ENCODE data around the gene VMP1. TPM values are rescaled to one million over a fixed set of nuclear protein-coding genes. Genes with fewer than 3 reads are reported as not detected.
A peak's percentile ranks its signal among the peaks of the same experiment; 100 is the strongest.

Gene VMP1
- total and polyA plus RNA-seq, 2 of the 13 experiments (the other 11 are each of a cell fraction or from before 2014, with no cell fraction given), result 186 to 271 TPM

DNA sequence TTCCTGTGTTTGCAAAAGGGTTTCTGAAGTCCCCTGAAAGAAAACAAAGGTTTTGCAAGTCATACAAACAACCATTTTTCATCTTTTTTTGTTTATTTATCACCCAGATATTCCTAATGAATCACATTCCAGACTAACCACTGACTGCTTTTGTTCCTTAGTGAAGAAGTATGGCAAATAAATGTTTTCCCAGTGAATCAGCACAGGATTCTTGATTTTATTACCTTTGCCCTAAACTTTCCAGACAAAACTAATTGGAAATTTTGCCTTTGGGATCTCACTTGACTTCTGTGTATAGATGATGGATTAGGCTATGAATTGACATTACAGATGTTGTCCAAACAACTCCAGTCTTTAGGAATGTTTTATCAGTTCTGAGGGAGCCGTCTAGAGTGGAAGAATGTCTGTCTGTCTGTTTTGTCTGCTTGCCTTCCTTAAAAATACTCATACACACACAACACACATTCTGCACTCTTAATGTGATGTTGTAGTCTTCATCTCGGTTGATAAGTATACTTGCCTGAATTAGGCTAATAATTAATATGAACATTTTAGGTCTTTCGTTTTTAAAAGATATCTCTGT, 48.9 kb downstream of the VMP1 start (continued):
- TF ChIP-seq FOSL2 (CRISPR knock-in tag; IDR thresholded peaks at IDR 0.05) (peak; percentile 63; the same call in 1 of the 2 replicates), TP53 (CRISPR knock-in tag; conservative IDR thresholded peaks at IDR 0.05) (no peak), CREB1 (IDR thresholded peaks at IDR 0.05) (no peak), CREB1 (CRISPR knock-in tag; IDR thresholded peaks at IDR 0.05) (peak; percentile 62), GZF1 (CRISPR knock-in tag; IDR thresholded peaks at IDR 0.05) (no peak), SATB2 (CRISPR knock-in tag; IDR thresholded peaks at IDR 0.05) (no peak), SNAPC2 (CRISPR knock-in tag; IDR thresholded peaks at IDR 0.05) (no peak), ZZZ3 (CRISPR knock-in tag; IDR thresholded peaks at IDR 0.05; ENCODE audit: borderline replicate concordance) (no peak), PRMT3 (CRISPR knock-in tag; IDR thresholded peaks at IDR 0.05; ENCODE audit: borderline replicate concordance, low read depth) (no peak), HOXD1 (CRISPR knock-in tag; IDR thresholded peaks at IDR 0.05) (peak; percentile 72; the same call in 1 of the 2 replicates), FIP1L1 (IDR thresholded peaks at IDR 0.05; ENCODE audit: borderline replicate concordance, insufficient read depth, low read depth, low read length) (no peak), CHCHD3 (CRISPR knock-in tag; IDR thresholded peaks at IDR 0.05) (no peak), CBFB (CRISPR knock-in tag; IDR thresholded peaks at IDR 0.05) (no peak), SOX5 (CRISPR knock-in tag; IDR thresholded peaks at IDR 0.05; ENCODE audit: borderline replicate concordance) (peak; percentile 71; the same call in 1 of the 2 replicates), DNMT1 (CRISPR knock-in tag; IDR thresholded peaks at IDR 0.05) (no peak), ATM (IDR thresholded peaks at IDR 0.05; ENCODE audit: borderline replicate concordance) (no peak), ZNF724P (CRISPR knock-in tag; IDR thresholded peaks at IDR 0.05; ENCODE audit: borderline replicate concordance) (no peak), PCBP2 (optimal IDR thresholded peaks at IDR 0.05; ENCODE audit: low read depth, low read length, poor library complexity, severe bottlenecking) (no peak), NCOA2 (CRISPR knock-in tag; IDR thresholded peaks at IDR 0.05) (peak; percentile 67; the same call in 1 of the 2 replicates)
- TF ChIP-seq, protein P1, sequence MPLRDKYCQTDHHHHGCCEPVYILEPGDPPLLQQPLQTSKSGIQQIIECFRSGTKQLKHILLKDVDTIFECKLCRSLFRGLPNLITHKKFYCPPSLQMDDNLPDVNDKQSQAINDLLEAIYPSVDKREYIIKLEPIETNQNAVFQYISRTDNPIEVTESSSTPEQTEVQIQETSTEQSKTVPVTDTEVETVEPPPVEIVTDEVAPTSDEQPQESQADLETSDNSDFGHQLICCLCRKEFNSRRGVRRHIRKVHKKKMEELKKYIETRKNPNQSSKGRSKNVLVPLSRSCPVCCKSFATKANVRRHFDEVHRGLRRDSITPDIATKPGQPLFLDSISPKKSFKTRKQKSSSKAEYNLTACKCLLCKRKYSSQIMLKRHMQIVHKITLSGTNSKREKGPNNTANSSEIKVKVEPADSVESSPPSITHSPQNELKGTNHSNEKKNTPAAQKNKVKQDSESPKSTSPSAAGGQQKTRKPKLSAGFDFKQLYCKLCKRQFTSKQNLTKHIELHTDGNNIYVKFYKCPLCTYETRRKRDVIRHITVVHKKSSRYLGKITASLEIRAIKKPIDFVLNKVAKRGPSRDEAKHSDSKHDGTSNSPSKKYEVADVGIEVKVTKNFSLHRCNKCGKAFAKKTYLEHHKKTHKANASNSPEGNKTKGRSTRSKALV (CRISPR knock-in tag; IDR thresholded peaks at IDR 0.05), result no peak
- TF ChIP-seq, protein P2, sequence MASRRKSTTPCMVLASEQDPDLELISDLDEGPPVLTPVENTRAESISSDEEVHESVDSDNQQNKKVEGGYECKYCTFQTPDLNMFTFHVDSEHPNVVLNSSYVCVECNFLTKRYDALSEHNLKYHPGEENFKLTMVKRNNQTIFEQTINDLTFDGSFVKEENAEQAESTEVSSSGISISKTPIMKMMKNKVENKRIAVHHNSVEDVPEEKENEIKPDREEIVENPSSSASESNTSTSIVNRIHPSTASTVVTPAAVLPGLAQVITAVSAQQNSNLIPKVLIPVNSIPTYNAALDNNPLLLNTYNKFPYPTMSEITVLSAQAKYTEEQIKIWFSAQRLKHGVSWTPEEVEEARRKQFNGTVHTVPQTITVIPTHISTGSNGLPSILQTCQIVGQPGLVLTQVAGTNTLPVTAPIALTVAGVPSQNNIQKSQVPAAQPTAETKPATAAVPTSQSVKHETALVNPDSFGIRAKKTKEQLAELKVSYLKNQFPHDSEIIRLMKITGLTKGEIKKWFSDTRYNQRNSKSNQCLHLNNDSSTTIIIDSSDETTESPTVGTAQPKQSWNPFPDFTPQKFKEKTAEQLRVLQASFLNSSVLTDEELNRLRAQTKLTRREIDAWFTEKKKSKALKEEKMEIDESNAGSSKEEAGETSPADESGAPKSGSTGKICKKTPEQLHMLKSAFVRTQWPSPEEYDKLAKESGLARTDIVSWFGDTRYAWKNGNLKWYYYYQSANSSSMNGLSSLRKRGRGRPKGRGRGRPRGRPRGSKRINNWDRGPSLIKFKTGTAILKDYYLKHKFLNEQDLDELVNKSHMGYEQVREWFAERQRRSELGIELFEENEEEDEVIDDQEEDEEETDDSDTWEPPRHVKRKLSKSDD (CRISPR knock-in tag; IDR thresholded peaks at IDR 0.05; ENCODE audit: low read depth), result no peak
- TF ChIP-seq, protein P3, sequence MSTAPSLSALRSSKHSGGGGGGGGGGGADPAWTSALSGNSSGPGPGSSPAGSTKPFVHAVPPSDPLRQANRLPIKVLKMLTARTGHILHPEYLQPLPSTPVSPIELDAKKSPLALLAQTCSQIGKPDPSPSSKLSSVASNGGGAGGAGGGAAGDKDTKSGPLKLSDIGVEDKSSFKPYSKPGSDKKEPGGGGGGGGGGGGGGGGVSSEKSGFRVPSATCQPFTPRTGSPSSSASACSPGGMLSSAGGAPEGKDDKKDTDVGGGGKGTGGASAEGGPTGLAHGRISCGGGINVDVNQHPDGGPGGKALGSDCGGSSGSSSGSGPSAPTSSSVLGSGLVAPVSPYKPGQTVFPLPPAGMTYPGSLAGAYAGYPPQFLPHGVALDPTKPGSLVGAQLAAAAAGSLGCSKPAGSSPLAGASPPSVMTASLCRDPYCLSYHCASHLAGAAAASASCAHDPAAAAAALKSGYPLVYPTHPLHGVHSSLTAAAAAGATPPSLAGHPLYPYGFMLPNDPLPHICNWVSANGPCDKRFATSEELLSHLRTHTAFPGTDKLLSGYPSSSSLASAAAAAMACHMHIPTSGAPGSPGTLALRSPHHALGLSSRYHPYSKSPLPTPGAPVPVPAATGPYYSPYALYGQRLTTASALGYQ (CRISPR knock-in tag; IDR thresholded peaks at IDR 0.05), result peak; percentile 19; the same call in 1 of the 2 replicates
- TF ChIP-seq, protein P4, sequence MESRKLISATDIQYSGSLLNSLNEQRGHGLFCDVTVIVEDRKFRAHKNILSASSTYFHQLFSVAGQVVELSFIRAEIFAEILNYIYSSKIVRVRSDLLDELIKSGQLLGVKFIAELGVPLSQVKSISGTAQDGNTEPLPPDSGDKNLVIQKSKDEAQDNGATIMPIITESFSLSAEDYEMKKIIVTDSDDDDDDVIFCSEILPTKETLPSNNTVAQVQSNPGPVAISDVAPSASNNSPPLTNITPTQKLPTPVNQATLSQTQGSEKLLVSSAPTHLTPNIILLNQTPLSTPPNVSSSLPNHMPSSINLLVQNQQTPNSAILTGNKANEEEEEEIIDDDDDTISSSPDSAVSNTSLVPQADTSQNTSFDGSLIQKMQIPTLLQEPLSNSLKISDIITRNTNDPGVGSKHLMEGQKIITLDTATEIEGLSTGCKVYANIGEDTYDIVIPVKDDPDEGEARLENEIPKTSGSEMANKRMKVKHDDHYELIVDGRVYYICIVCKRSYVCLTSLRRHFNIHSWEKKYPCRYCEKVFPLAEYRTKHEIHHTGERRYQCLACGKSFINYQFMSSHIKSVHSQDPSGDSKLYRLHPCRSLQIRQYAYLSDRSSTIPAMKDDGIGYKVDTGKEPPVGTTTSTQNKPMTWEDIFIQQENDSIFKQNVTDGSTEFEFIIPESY (CRISPR knock-in tag; IDR thresholded peaks at IDR 0.05), result no peak
